ENCODE data around the gene GREB1.

Gene GREB1

DNA sequence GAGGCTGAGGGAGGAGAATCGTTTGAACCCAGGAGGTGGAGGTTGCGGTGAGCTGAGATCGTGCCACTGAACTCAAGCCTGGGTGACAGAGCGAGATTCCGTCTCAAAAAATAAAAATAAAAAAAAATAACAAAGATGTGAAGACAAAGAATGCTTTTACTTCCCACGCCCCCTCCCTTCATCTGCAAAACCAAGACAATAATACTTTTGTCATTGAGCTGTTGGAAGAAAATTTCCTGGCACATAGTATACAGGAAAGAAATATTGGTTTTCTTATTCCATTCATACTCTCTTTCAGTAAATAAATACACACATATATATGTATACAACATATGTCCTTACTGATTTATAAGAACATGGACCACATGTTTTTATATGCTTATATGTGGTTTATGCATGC is 12.2 kb downstream of the GREB1 start:
- no peak for TF ChIP-seq SP1 (IDR thresholded peaks at IDR 0.05)
- no peak for TF ChIP-seq NFRKB (IDR thresholded peaks at IDR 0.05)
- TF ChIP-seq HDGF (IDR thresholded peaks at IDR 0.05; ENCODE audit: borderline replicate concordance) = no peak
- TF ChIP-seq, protein P1, sequence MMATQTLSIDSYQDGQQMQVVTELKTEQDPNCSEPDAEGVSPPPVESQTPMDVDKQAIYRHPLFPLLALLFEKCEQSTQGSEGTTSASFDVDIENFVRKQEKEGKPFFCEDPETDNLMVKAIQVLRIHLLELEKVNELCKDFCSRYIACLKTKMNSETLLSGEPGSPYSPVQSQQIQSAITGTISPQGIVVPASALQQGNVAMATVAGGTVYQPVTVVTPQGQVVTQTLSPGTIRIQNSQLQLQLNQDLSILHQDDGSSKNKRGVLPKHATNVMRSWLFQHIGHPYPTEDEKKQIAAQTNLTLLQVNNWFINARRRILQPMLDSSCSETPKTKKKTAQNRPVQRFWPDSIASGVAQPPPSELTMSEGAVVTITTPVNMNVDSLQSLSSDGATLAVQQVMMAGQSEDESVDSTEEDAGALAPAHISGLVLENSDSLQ (IDR thresholded peaks at IDR 0.05) = no peak
- no peak for TF ChIP-seq TARDBP (IDR thresholded peaks at IDR 0.05)
- TF ChIP-seq BHLHE40 (IDR thresholded peaks at IDR 0.05; ENCODE audit: borderline replicate concordance) = no peak
- TF ChIP-seq ELF4 (IDR thresholded peaks at IDR 0.05) = no peak
- TF ChIP-seq LEF1 (IDR thresholded peaks at IDR 0.05; ENCODE audit: borderline replicate concordance) = no peak
- TF ChIP-seq SUZ12 (IDR thresholded peaks at IDR 0.05) = no peak
- no peak for TF ChIP-seq FOXA1 (IDR thresholded peaks at IDR 0.05)
- POLR2A ChIA-PET = no interaction called here
- CTCF ChIA-PET = interaction anchor here (0.7 kb wide), 1 partner anchor 71 kb away, joined by 3 read pairs; no protein-coding TSS in a partner anchor
- no peak for DNase-seq (ENCODE audit: extremely low spot score)

DNA sequence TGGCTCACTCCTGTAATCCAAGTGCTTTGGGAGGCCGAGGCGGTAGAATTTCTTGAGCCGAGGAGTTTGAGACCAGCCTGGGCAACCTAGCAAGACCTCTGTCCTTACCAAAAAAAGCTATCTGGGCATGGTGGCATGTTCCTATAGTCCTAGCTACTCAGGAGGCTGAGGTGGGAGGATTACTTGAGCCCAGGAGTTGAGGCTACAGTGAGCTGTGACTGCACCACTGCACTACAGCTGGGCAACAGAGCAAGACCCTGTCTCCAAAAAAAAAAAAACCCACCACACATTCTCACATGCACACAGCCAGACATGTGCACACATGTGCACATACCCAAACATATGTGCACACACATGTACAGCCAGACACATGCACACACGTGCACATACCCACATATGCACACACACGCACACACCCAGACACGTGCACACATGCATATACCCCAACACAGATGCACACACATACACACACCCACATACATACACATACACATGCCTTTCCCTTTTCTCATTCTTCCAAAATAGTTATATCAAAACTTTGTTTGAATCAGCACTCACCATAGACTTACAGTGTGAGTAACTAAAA is 14.2 kb downstream of the GREB1 start:
- CTCF ChIA-PET = no interaction called here
- TF ChIP-seq NFRKB (IDR thresholded peaks at IDR 0.05) = no peak
- TF ChIP-seq SUZ12 (IDR thresholded peaks at IDR 0.05) = no peak
- no peak for TF ChIP-seq L3MBTL2 (conservative IDR thresholded peaks at IDR 0.05)
- TF ChIP-seq, protein P1 (IDR thresholded peaks at IDR 0.05) = no peak
- no peak for TF ChIP-seq ARNT (IDR thresholded peaks at IDR 0.05)
- TF ChIP-seq FOXM1 (IDR thresholded peaks at IDR 0.05; ENCODE audit: borderline replicate concordance) = no peak
- no peak for TF ChIP-seq LEF1 (IDR thresholded peaks at IDR 0.05; ENCODE audit: borderline replicate concordance)
- TF ChIP-seq TARDBP (IDR thresholded peaks at IDR 0.05) = no peak
- DNase-seq (ENCODE audit: extremely low spot score) = no peak
- POLR2A ChIA-PET = no interaction called here

DNA sequence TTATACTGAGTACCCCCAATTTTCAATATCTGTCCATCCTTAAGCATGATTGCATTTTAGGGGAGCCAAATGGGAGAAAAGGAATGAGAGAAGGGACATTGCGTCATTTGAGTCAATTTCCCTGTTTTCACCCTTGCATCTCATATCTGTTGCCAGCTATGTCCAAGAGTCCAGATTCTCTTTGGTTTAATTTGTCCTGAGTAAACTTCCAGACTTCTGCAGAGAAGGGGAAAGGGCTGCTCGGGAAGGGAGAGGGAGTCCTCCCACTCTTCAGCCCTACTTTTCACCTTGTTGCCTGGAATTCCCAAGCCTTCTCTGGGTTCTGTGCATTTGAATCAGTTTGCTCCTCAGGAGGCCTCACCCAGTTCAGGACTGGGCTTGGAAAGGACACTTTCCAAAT is 16.5 kb downstream of the GREB1 start:
- POLR2A ChIA-PET = no interaction called here
- DNase-seq (ENCODE audit: extremely low spot score) = no peak
- TF ChIP-seq FOXA1 (IDR thresholded peaks at IDR 0.05) (no peak), ELF4 (IDR thresholded peaks at IDR 0.05) (no peak), ZNF384 (IDR thresholded peaks at IDR 0.05) (no peak), HDGF (IDR thresholded peaks at IDR 0.05; ENCODE audit: borderline replicate concordance) (no peak), FOXK2 (IDR thresholded peaks at IDR 0.05) (no peak), TARDBP (IDR thresholded peaks at IDR 0.05) (no peak)
- TF ChIP-seq, protein P1 (IDR thresholded peaks at IDR 0.05) = no peak
- CTCF ChIA-PET = interaction anchor here (0.9 kb wide), 1 partner anchor 16 kb away, joined by 3 read pairs; the partner anchor contains the start of gene GREB1

DNA sequence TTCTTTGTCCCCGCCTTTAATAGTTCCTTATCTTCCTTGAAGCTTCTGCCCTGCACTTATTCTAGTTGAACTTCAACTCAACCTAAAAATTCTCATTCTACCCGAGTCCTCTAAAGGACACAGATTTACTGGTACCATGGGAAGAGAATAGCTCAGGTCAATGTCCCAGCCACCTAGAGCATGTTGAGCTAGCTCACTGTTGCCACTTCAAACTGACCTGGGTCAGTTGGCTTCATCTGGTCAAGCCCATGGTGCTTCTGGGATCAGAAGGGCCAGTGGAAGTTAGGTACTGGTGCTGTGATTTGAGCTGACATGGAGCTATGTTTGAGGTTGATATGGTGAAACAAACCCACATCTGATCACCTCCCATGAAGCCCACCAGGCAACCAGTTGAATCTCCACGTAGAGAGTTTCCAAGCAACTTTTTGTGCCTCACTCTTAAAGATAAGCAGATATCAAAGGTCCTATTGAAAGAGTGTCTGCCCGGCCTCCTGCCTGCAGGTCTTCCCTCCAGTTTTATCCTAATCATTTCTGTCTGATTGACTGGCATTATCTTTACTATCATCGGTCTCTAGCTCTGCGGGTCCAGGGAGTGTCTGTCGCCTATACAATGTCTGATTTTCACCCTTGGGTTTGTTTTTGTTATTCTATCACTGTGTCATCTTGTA is 17.2 kb downstream of the GREB1 start:
- CTCF ChIA-PET = no interaction called here
- POLR2A ChIA-PET = interaction anchor here (0.8 kb wide), 1 partner anchor 14 kb away, joined by 3 read pairs; no protein-coding TSS in a partner anchor

DNA sequence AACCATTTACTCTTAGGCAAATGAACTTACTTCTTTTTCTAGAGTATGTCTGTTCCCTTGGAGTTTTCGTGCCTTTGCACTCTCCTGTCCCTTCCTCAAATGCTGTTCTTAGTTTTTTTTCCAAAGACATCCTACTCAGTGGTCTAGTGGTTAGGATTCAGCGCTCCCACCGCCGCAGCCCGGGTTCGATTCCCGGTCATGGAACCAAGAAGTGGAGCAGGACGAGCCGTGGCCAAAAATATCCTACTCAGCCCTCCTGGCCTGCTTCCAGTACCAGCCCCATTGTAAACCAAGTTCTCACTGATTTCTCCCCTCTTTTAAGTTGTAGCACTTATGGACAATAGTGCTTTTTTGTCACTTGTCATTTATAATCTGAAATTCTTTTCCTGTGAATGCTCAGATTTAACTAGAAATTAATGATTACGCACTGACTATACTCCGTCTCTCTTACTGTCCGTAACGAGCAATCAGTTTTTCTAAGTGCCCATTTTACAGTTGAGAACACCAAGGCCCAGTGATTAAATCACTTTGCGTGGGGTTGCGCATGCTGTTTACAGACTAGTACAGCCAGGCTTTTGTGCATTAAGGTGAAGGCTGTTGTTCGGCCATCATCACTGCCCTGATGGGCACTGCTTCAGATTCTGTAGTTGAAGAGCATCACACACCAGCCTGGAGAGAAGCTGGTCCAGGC is 17.9 kb downstream of the GREB1 start:
- ChIA-PET CTCF (no interaction called here), POLR2A (no interaction called here)
- no peak for TF ChIP-seq NFRKB (IDR thresholded peaks at IDR 0.05)
- no peak for TF ChIP-seq FOXK2 (IDR thresholded peaks at IDR 0.05)
- no peak for TF ChIP-seq ZNF384 (IDR thresholded peaks at IDR 0.05)
- TF ChIP-seq TARDBP (IDR thresholded peaks at IDR 0.05) = no peak
- no peak for TF ChIP-seq L3MBTL2 (conservative IDR thresholded peaks at IDR 0.05)
- TF ChIP-seq BHLHE40 (IDR thresholded peaks at IDR 0.05; ENCODE audit: borderline replicate concordance) = no peak
- no peak for TF ChIP-seq FOXA1 (IDR thresholded peaks at IDR 0.05)
- TF ChIP-seq, protein P1 (IDR thresholded peaks at IDR 0.05) = no peak
- no peak for TF ChIP-seq SP1 (IDR thresholded peaks at IDR 0.05)
- TF ChIP-seq ARNT (IDR thresholded peaks at IDR 0.05) = no peak
- TF ChIP-seq SUZ12 (IDR thresholded peaks at IDR 0.05) = no peak
- TF ChIP-seq CTBP1 (IDR thresholded peaks at IDR 0.05; ENCODE audit: borderline replicate concordance) = no peak
- TF ChIP-seq ELF4 (IDR thresholded peaks at IDR 0.05) = no peak
- TF ChIP-seq FOXM1 (IDR thresholded peaks at IDR 0.05; ENCODE audit: borderline replicate concordance) = no peak
- TF ChIP-seq LEF1 (IDR thresholded peaks at IDR 0.05; ENCODE audit: borderline replicate concordance) = no peak
- DNase-seq (ENCODE audit: extremely low spot score) = no peak

More for the DNA sequence above, 17.2 kb downstream of the GREB1 start:
- TF ChIP-seq FOXA1 (IDR thresholded peaks at IDR 0.05) (no peak), FOXM1 (IDR thresholded peaks at IDR 0.05; ENCODE audit: borderline replicate concordance) (no peak), L3MBTL2 (conservative IDR thresholded peaks at IDR 0.05) (no peak), LEF1 (IDR thresholded peaks at IDR 0.05; ENCODE audit: borderline replicate concordance) (no peak), CTBP1 (IDR thresholded peaks at IDR 0.05; ENCODE audit: borderline replicate concordance) (no peak), HDGF (IDR thresholded peaks at IDR 0.05; ENCODE audit: borderline replicate concordance) (no peak), SUZ12 (IDR thresholded peaks at IDR 0.05) (no peak), ARNT (IDR thresholded peaks at IDR 0.05) (no peak), SP1 (IDR thresholded peaks at IDR 0.05) (no peak), NFRKB (IDR thresholded peaks at IDR 0.05) (no peak)
- TF ChIP-seq, protein P1 (IDR thresholded peaks at IDR 0.05) = no peak
- no peak for DNase-seq (ENCODE audit: extremely low spot score)

Measured in HEK293T (cell line).